DLD1 (cell line): ENCODE measurements around the gene SLCO4A1.
"Not testable (repeated sequence)": the region's sequence is repeated elsewhere in the genome, so short reads cannot be mapped to it uniquely, and the experiment has no call there.

Experiments used
- in situ Hi-C: cut with HindIII; loops from 2 replicates; pipeline ENCODE4 v1.10.0; 2017; ENCODE audit warnings: low sequenced_read_pairs

The SLCO4A1 gene

GRCh38 chr20:62679978-62680589 lies 37.8 kb downstream of the SLCO4A1 start:
- in situ Hi-C loops = no loop called here

- in situ Hi-C loops = no loop called here
These were observed 40.7 kb downstream of the SLCO4A1 start for GRCh38 chr20:62682912-62683517.

- in situ Hi-C loops = not testable (repeated sequence)
These were observed 41.5 kb downstream of the SLCO4A1 start for GRCh38 chr20:62683660-62684322.

DNA sequence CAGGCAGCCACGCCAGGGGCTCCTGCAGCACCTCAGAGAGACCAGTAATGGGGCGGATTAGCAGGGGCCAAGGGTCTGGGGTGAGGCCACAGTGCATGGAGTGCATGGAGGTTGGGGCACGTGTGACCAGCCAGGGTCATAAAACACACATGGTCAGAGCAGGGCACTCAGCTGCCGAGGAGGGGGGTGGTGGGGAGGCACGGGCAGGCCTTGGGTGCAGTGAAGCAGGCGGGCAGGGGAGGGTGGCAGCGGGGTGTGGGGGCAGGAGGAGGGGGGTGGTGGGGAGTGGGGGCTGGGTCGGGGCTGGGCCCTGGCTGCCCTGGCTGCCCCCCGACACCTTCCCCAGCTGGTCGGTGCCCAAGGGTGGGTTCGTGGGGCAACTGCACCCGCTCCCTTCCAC lies 42.7 kb downstream of the SLCO4A1 start:
- in situ Hi-C loops = no loop called here

DNA sequence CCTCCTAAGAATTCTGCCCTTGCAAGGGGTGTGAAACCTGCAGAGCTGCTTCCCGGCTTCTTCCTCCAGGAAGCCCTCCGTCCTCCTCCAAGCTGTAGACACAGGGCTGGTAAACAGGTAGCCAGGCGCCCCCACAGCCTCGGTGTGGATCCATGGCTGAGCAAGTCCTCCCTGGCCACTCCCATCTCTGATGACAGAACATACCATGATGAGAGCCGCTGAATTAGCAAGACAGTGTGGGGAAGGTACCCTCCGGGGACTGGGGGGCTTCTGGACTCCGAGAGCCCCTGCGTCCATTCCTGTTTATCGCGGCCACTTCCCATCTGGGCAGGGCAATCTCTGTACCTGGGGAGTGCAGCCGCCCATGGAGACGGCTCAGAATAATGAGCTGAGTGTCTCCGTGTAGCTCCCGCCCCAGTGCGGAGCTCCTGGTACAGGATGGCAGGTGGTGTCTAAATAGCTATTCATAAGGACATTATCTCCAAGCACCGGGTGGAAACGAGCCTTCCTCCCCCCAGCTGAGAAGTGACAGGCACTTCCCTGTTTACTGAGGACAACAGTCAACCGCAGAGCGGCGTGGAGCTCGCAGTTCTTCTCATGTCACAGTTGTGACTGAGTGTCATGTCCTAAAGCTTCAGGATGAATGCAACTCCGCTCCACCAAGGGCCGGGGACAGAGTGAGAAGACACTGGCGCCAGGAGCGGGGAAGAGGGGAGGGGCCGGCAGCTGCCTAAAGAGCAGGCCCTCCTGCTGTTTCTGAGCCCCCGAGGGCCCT lies 43.7 kb downstream of the SLCO4A1 start:
- in situ Hi-C loops = no loop called here

GRCh38 chr20:62686869-62687830 lies 44.8 kb downstream of the SLCO4A1 start:
- in situ Hi-C loops = no loop called here

- in situ Hi-C loops = no loop called here
These were observed 45.8 kb downstream of the SLCO4A1 start for GRCh38 chr20:62688083-62688482.

DNA sequence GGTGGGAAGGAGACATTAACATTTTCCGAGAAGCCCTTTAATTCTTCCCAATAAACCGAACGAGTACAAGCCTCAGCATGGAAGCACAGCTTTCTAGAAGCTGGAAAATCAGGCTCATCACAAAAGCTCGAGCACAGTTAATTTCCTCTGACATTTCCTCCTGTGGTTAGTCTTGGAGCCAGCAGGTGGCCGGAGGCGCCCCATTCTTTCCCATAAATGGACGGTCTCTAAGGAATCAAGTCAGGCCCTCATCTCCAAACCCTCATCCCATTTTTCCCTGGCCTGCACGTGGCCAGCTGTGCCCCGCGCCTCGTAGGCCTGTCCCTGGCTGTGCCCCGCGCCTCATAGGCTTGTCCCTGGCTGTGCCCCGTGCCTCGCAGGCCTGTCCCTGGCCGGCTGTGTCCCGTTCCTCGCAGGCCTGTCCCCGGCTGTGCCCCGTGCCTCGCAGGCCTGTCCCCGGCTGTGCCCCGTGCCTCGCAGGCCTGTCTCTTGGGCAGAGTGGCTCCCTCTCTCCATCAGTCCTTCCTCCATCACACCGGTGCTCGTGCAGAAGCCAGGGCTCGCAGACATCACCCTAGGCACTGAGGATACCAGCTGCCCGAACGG lies 46.7 kb downstream of the SLCO4A1 start:
- in situ Hi-C loops = no loop called here

DNA sequence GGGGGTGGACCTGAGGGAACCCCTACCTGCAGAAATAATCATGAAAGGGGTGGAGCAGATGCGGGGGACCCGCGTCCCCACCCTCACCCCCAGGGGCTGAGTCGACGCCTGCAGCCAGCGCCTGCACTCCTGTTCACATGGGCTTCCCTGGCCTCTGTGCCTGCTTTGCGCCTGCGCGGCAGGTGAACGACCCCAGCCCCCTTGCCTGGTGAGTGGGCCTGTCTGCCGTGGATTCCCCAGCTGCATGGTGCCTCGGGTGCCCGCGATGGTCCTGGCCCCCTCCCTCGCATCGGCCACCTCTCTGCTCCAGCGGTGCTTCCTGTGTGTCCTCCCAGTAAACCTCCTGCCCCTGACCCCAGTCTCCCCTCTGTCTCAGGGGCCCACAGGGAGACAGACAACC lies 47.6 kb downstream of the SLCO4A1 start:
- in situ Hi-C loops = no loop called here

- in situ Hi-C loops = no loop called here
These were observed 48.0 kb downstream of the SLCO4A1 start for GRCh38 chr20:62690261-62690820.

DNA sequence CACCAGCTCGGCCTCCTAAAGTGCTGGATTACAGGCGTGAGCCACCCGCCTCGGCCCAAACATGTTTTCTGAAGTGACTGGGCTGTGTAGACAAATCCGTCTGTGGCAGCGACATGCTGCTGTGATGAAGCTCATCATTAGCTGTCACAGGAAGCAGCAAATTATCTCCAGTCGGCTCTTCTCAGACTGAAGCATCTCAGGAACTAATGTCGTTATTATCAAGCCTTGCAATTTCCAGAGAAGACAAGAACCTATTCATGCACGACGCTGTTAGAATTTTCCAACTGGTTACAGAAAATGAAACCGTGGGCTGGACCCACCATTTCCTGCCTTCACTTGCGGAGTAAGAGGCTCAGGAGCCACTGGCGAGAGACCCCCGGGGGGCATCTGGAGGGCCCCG lies 49.2 kb downstream of the SLCO4A1 start:
- in situ Hi-C loops = no loop called here

- in situ Hi-C loops = no loop called here
These were observed 49.9 kb downstream of the SLCO4A1 start for GRCh38 chr20:62692176-62692575.

DNA sequence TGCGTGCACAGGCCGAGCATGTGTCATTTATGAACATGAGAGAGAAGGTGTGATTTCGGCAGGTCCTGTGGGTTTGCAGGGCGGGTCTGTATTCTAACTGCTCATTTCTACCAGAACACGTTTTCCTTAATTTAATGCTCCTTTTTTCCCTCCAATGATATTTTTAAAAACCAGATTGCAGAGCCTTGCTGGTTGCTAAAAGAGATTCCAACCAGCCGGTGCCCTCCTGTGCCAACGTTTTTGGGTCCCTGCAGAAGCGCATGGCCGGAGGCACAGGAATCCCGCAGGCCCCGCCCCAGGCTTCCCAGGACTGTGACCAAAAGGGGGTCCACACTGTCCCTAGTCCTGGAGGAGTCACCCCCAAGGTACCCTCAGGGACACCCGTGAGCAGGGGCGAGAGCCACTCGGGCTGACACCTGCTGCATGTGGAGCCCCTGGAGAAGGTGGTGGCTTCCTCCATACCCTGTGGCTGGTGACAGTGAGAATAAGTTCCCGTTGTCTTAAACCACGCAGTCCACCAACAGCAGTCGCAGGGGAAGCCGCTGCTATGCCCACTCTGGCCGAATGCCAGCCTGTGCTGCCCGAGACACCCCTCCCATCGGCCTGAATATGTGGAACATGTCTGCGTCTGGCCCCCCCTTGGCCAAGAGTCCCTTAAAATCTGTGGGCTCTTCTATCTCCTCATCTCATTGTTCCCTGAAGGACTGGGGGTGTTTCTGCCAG lies 50.7 kb downstream of the SLCO4A1 start:
- in situ Hi-C loops = no loop called here

GRCh38 chr20:62693524-62693922 lies 51.2 kb downstream of the SLCO4A1 start:
- in situ Hi-C loops = no loop called here

DNA sequence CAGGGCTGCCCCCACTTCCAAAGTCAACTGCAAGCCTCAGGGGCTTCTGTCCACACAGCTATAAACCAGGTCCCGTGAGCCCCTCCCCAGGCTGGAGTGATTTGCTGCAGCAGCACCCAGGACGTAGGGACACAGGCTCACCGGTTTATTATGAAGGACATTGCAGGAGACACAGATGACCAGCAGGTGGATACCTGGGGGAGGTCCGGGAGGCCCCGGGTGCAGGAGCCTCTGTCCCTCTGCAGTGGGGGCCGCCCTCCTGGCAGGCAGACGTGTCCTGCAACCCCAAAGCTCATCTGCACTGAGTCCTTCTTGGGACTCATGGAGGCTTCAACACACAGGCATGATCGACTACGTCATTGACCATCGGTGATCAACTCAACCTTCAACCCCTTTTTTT lies 51.8 kb downstream of the SLCO4A1 start:
- in situ Hi-C loops = no loop called here

DNA sequence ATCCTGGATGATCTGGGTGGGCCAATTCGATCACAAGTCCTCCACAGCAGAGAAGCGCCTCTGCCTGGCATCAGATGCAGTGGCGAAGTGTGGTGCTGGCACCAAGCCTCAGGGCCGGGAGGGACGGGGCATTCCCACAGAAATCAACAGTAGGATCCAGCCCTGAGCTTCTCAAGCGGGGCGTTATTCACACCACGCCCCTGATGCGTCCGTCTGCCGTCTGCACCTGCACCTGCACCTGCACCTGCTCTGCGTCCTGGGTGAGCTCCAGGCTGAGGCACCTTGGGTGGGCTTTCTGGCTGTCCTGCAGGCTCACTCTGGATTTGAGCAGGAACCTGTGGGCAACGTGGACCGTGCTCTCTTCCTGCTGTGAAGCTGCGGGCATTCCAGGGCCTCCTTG lies 52.6 kb downstream of the SLCO4A1 start:
- in situ Hi-C loops = no loop called here

GRCh38 chr20:62695448-62696414 lies 53.4 kb downstream of the SLCO4A1 start:
- in situ Hi-C loops = no loop called here

- in situ Hi-C loops = no loop called here
These were observed 54.2 kb downstream of the SLCO4A1 start for GRCh38 chr20:62696434-62696957.
